ENCODE measurements around the gene SLC22A7.
"Not testable (repeated sequence)": the region's sequence is repeated elsewhere in the genome, so short reads cannot be mapped to it uniquely, and the experiment has no call there.

SLC22A7 gene

GRCh38 chr6:43338243-43338642 is 40.2 kb downstream of the SLC22A7 start:
- CTCF ChIA-PET: interaction anchor here (1.1 kb wide), 1 partner anchor 18 kb away, joined by 3 read pairs; no protein-coding TSS in a partner anchor
- H3K27ac ChIP-seq: no peak overlapping the region
- TF ChIP-seq CTCF (conservative IDR thresholded peaks at IDR 0.05; ENCODE audit: low read depth): no peak
- POLR2A ChIA-PET (ENCODE audit: low non-redundant PET): no interaction called here
- no peak for DNase-seq (ENCODE audit: low spot score)

- POLR2A ChIA-PET (ENCODE audit: low non-redundant PET): no interaction called here
- H3K27ac ChIP-seq: no peak overlapping the region
- TF ChIP-seq CTCF (conservative IDR thresholded peaks at IDR 0.05; ENCODE audit: low read depth): no peak
- CTCF ChIA-PET: interaction anchor here (0.7 kb wide), 1 partner anchor 16 kb away, joined by 3 read pairs; no protein-coding TSS in a partner anchor
- DNase-seq (ENCODE audit: low spot score): no peak
Measured at GRCh38 chr6:43339168-43339567, 41.1 kb downstream of the SLC22A7 start.

GRCh38 chr6:43346243-43346642 is 48.2 kb downstream of the SLC22A7 start:
- H3K27ac ChIP-seq; DNase-seq (ENCODE audit: low spot score); POLR2A ChIA-PET (ENCODE audit: low non-redundant PET): not testable (repeated sequence)
- CTCF ChIA-PET: interaction anchor here (0.6 kb wide), 2 partner anchors 15 to 167 kb away, joined by 3 to 5 read pairs; no protein-coding TSS in a partner anchor

- no peak for TF ChIP-seq CTCF (conservative IDR thresholded peaks at IDR 0.05; ENCODE audit: low read depth)
- ChIA-PET POLR2A (ENCODE audit: low non-redundant PET) (no interaction called here), CTCF (no interaction called here)
- H3K27ac ChIP-seq: no peak overlapping the region
- DNase-seq (ENCODE audit: low spot score): no peak
Measured at GRCh38 chr6:43347021-43347420, 49.0 kb downstream of the SLC22A7 start.

GRCh38 chr6:43347444-43347843 is 49.4 kb downstream of the SLC22A7 start:
- CTCF ChIA-PET: no interaction called here
- TF ChIP-seq CTCF (conservative IDR thresholded peaks at IDR 0.05; ENCODE audit: low read depth): no peak
- POLR2A ChIA-PET (ENCODE audit: low non-redundant PET): no interaction called here
- no peak overlapping the region for H3K27ac ChIP-seq
- DNase-seq (ENCODE audit: low spot score): no peak

GRCh38 chr6:43351951-43352350 is 53.9 kb downstream of the SLC22A7 start:
- POLR2A ChIA-PET (ENCODE audit: low non-redundant PET); DNase-seq (ENCODE audit: low spot score); CTCF ChIA-PET; H3K27ac ChIP-seq: not testable (repeated sequence)
